A204.1 (cell line): Measurements from ENCODE around the gene CCNQ.

Source experiments
- FAIRE-seq: peaks from 2 replicates; lab custom pipeline; 2012; peaks lifted over from hg19 to GRCh38; lab: Jason Lieb, UNC

Gene CCNQ

GRCh38 chrX:153598541-153599191 is at the start of gene CCNQ:
Gene CCNQ, minus strand, starts transcription at chrX:153599139. Its CDS starts 66 bp downstream, at chrX:153599073.
- FAIRE-seq: no peak

DNA sequence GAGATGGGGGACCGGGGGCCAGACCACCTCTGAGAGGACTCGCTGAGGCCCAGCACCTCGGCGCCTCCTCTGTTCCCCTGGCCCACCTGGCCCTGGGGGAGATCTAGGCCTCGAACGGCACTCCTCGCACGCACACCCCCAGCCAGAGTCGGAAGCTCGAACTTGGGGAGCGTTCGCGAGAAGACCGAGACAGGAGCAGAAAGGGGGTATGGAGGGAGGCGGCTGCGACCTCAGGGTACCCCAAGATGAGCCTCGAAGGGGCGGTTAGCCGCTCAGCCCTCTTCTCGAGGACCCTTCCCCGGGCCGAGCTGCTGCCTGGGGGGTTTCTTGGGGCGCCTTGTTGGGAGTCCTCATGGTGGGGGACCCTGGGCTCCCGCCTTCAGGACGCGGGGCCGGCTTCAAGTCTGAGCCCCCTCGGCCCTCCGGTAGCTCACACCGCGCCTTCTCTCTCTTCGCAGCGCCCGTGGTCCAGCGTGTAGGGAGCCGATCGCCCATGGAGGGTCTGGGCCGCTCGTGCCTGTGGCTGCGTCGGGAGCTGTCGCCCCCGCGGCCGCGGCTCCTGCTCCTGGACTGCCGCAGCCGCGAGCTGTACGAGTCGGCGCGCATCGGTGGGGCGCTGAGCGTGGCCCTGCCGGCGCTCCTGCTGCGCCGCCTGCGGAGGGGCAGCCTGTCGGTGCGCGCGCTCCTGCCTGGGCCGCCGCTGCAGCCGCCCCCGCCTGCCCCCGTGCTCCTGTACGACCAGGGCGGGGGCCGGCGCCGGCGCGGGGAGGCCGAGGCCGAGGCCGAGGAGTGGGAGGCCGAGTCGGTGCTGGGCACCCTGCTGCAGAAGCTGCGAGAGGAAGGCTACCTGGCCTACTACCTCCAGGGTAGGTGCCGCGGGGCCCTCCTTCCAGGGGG is 48.8 kb upstream of the CCNQ start:
- FAIRE-seq: no peak

DNA sequence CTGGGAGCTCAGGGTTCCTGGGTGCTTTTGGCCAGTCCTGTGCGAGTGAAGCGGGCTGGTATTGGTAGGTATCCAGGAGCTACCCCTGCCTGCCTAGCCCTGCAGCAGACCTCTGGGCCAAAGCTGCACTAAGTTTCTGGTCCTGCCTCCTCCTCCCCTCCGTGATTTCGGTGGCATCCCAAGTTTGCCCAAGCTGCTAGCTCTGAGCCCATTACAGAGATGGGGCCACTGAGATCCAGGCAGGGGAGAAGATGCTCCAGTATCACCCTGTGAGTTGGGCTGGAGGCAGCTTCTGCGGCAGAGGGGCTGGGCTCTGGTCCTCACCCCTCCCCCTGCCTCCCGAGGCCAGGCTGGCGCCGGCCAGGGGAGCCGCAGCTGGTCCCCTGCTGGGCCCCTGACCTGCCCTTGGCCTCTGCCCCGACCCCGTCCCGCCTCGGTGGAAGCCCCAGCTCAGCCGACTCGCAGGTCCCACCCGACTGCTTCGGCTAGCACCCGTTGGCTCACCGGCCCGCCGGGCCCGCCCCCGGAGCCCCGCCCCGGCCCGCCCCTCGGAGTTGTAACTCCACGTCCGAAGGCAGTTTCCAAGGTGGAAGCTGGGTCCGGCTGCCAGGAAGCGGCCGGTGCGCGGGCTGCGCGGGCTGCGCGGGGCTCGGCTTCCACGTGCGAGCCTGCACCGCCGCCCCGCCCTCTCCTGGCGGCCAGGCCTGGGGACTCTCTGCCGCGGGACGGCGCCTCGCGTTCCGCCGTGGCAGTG is 47.9 kb upstream of the CCNQ start, which contains the start of gene DUSP9:
Gene DUSP9, plus strand, starts transcription at position 584 of the 754 bp plus-strand sequence. CDS start 751 bp downstream, outside the sequence.
- FAIRE-seq: no peak

- FAIRE-seq: no peak
Measured at GRCh38 chrX:153645921-153646488, 47.1 kb upstream of the CCNQ start.

DNA sequence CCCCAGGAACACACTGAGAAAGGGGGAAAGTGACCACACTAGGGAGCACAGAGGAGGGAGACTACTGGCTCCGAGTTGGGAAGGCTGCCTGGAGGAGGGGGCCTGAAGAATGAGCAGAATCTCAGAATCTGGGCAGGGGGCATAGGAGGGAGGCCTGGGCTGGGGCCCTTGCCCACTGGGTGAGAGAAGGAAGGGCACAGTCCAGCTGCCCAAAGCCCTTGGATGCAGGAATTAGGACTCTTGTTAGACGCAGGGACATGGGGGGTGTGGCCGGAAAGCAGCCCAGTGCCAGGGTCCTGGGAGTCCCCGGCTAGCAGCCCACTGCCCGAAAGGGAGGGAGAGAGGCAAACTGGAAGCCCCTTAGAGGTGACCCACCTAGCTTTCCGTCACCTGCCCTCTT is 46.2 kb upstream of the CCNQ start:
- FAIRE-seq: no peak

- FAIRE-seq: no peak
Measured at GRCh38 chrX:153644356-153645125, 45.6 kb upstream of the CCNQ start.

DNA sequence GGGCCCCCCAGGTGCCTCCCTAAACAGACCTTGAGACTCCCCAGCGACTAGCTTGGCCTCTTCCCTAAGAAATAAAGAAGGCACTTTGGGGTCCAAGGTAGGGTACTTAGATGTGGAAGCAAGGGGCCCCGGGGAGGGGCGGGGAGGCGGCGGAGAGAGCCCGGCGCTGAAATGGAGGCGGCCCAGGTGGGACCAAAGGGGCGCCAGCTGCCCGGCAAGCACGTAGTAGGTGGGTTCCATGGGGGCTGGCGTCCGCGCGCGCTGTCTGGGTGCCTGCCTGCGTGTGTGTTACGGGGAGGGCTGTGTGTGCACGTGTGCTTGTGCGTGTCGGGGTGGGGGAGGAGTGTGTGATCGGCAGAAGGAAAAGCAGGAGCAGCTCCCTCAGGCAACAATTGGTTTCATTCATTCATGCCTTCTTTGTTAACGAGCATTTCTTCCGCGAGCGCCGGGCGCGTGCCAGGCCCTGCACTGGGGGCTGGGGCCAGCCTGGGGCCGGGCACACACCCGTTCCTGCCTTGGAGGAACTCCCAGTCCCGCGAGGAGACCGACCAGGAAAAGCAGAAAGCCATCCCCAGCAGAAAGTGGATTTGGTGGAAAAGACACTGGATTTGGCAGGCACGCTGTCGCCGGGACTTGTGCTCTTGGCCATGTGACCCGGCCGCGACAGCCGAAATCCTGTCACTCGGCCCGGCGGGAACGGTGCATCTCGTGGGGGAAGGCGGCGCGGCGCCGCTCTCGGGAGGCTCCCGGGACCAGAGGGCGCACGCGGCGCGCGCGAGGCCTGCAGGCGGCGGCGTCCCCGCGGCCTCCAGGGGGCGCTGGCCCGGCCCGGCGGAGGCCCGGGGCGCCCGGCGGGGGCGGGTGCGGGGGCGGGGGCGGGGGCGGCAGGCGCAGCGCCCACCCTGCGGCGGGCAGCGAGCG is 44.8 kb upstream of the CCNQ start:
- FAIRE-seq: no peak

DNA sequence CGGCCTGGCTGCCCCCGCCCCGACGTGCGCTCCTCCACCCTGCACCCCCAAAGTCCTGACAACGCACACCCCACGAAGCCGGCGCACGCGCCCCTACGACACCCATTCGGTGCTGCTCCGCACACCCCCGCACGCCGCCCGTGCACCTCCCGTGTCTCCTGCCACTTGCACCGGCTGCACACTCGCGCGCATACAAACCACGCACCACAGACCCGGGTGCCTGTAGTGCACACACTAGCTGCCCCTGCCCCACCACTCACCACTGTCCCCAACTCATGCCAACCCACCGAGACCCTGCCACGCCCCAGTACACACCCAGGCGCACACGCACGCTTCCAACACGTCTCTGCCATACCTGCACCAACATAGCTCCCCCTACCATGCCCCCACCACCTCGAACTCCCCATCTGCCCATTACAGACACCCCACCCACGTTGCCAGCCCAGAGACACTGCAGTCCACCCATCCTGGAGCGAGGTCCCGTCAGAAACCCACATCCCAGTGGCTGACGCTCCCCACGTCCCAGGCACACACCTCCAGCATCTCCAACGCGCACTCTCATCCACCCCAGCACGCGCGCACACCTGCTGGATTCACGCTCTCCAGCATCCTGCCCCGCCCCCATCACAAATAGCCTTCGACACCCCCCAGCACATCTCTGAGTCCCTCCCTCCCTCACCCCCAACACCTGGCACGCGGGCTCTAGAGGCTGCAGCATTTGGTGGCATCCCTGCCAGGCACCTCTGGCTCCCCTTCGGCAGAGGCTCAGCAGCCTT is 43.9 kb upstream of the CCNQ start:
- no peak for FAIRE-seq

- FAIRE-seq: no peak
Measured at GRCh38 chrX:153642051-153642654, 43.2 kb upstream of the CCNQ start.

- no peak for FAIRE-seq
Measured at GRCh38 chrX:153641627-153642026, 42.7 kb upstream of the CCNQ start.

DNA sequence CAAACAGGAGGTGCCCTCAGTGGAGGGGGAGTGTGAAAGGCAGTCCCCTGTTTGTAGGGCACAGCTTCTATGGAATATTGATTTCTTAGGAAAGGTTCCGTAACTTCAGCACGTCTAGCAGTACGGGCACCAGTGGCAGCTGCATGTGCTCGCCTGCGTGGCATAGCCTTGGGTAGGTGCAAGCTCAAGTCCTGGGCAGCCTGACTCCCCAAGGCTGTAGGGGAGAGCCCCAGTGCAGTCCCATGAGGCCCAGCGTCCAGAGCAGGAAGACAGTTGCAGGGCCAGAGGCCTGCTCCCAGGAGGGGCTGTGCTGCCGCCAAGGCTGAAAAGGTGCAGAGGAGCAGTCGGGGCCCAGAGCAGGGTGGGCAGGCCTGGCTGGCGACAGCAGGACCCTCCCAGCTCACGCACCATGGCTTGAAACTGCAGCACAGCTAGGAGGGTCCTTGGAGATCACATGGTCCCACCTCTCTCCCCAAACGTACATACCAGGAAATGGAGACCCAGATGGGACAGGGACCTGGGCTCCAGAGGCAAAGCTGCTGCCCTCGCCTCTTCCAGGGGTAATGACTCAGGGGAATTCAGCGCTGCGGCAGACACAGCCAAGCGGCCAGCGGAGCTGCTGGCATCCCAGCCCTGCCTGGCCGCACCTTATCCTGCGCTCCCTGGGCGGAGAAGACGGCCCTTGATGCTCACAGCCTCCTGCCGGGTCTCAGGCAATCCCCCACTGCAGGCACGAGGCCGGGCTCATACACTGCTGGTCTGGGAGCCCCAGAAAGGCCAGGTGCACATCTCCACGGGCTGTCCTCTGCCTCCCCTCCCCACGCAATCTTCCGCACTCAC is 42.0 kb upstream of the CCNQ start:
- no peak for FAIRE-seq

DNA sequence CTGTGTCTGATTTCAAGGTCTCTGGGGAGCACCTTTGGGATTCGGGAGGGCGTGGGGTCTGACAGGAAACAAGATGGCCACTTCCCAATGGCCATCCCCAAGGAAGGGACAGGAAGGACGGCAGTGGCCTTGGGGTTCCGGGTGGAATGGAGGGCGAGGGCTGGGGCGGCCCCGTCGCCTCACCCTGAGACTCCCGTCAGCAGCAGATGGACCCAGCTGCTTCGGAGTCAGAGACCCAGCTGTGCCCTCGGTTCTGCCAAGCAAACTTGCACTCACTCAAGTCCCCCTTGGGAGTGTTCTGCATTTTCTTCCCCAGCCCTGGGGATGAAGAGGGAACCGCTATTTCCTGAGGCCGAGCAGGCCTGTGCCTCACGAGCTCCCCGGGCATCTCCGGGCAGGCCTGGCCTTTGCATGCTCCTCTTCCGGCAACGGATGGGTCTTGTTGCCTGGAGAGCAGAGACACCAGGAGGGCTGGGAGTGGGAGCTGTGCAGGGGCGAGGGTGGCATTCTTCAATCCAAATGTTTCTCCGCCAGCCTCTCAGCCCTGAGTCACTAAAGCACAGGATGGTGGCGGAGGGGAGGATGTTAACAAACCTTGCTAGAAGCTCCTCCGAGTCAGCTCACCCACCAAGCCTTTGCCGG is 41.2 kb upstream of the CCNQ start:
- FAIRE-seq: no peak

- FAIRE-seq: no peak
Measured at GRCh38 chrX:153639177-153640044, 40.5 kb upstream of the CCNQ start.

GRCh38 chrX:153638436-153639176 is 39.7 kb upstream of the CCNQ start:
- FAIRE-seq: no peak

GRCh38 chrX:153638041-153638371 is 39.1 kb upstream of the CCNQ start:
- FAIRE-seq: no peak
